Left lung (tissue), 14 donors: ENCODE results near the gene RASGRP2. TPM values are rescaled to one million over a fixed set of nuclear protein-coding genes. Genes with fewer than 3 reads are reported as not detected.

Source experiments
- ATAC-seq: fragments of 200-7000 bp; cut with Tn5 transposase; one replicate; pipeline ENCODE4 v1.9.1; 2020; ENCODE audit warnings: moderate library complexity
- DNase-seq, 4 donors: peaks; one replicate each; pipeline ENCODE4 v3.0.0-alpha.2; 2013 to 2020
- H3K27ac ChIP-seq, 2 donors: fragments of 200-600 bp; sonication (generic) in 1 of 2; one replicate each; pipeline versions ENCODE4 v1.5.0 to v1.8.0; 2020 to 2021
- H3K27me3 ChIP-seq, 2 donors: fragments of 200-600 bp; sonication (generic) in 1 of 2; one replicate each; pipeline versions ENCODE4 v1.5.0 to v1.8.0; 2020 to 2021
- H3K36me3 ChIP-seq, 2 donors: fragments of 200-600 bp; sonication (generic) in 1 of 2; one replicate each; pipeline versions ENCODE4 v1.5.0 to v1.8.0; 2020 to 2021
- H3K4me1 ChIP-seq, 2 donors: fragments of 200-600 bp; one replicate each; pipeline ENCODE4 v1.8.0; 2021
- H3K4me3 ChIP-seq, 2 donors: fragments of 200-600 bp; sonication (generic) in 1 of 2; one replicate each; pipeline versions ENCODE4 v1.5.0 to v1.8.0; 2020 to 2021; ENCODE audit warnings: mild to moderate bottlenecking in 1 of 2
- H3K9me3 ChIP-seq, 2 donors: fragments of 200-600 bp; sonication (generic) in 1 of 2; one replicate each; pipeline versions ENCODE4 v1.5.0 to v1.8.0; 2020 to 2021
- intact Hi-C, 2 donors: fragments of 100-400 bp; cut with DNase I; formaldehyde crosslinking; loops; one replicate each; pipeline versions ENCODE4 v1.11.2 to v1.14.2; 2022
- long read RNA-seq, 12 donors: library from polyadenylated mRNA in 2 of 12; unstranded in 2 of 12; transcript quantifications; one replicate each; pipeline ENCODE4 v2.0.0 and lab custom pipeline, GENCODE V29; 2019 to 2026
- polyA plus RNA-seq, 6 donors: library from polyadenylated mRNA; unstranded; fragments of 120-200 nt; gene quantifications; one replicate each; pipeline ENCODE4 v1.2.1, GENCODE V29; 2013; ENCODE audit not compliant: insufficient read length in 6 of 6
- total RNA-seq, 2 donors: library from RNA; stranded (reverse); fragmentation: NEBNext Ultra II Directional; extraction: Animal tissue kit (Norgen Biotek cat#: 25700); gene quantifications; one replicate each; pipeline ENCODE4 v1.2.1, GENCODE V29; 2021
- TF ChIP-seq, protein P1 (sequence below), 2 donors: fragments of 200-600 bp; sonication (generic) in 1 of 2; IDR thresholded peaks; one replicate each; pipeline versions ENCODE4 v1.5.0 to v1.8.0; 2021; ENCODE audit warnings: antibody characterized with exemption in 2 of 2
- donor health status: DM: no; HTN: yes; CAD: no.
- donor health status: DM: no; HTN: no; CAD: no.

The RASGRP2 gene
- total RNA-seq (10 to 100 TPM; 10.8 to 35.3 TPM), polyA plus RNA-seq (10 to 100 TPM in 2 of 6 donors, 1 to 10 TPM in 4; 9.0 to 11.8 (median 9.4) TPM)
- long read RNA-seq, donor 1, partial matches to known transcripts: 7 of 12 reads
- long read RNA-seq, donor 1, other reads (novel, unspliced or antisense): 0 of 12 reads
- long read RNA-seq, donor 2, partial matches to known transcripts: 0 of 2 reads
- long read RNA-seq, donor 2, other reads (novel, unspliced or antisense): 0 of 2 reads
- long read RNA-seq, donor 3, partial matches to known transcripts: 0 of 2 reads
- long read RNA-seq, donor 3, other reads (novel, unspliced or antisense): 0 of 2 reads
- long read RNA-seq, donor 4, partial matches to known transcripts: 0 of 1 reads
- long read RNA-seq, donor 4, other reads (novel, unspliced or antisense): 0 of 1 reads
- long read RNA-seq, donor 5, partial matches to known transcripts: 0 of 1 reads
- long read RNA-seq, donor 5, other reads (novel, unspliced or antisense): 0 of 1 reads
- long read RNA-seq, donor 6, partial matches to known transcripts: 0 of 2 reads
- long read RNA-seq, donor 6, other reads (novel, unspliced or antisense): 0 of 2 reads
- long read RNA-seq, donor 7, partial matches to known transcripts: 0 of 1 reads
- long read RNA-seq, donor 7, other reads (novel, unspliced or antisense): 0 of 1 reads
- long read RNA-seq, donor 8, partial matches to known transcripts: 0 of 4 reads
- long read RNA-seq, donor 8, other reads (novel, unspliced or antisense): 0 of 4 reads
- long read RNA-seq, donor 9: 0 reads
- long read RNA-seq, donor 10, partial matches to known transcripts: 0 of 6 reads
- long read RNA-seq, donor 10, other reads (novel, unspliced or antisense): 1 of 6 reads
- long read RNA-seq, donor 11, partial matches to known transcripts: 6 of 19 reads
- long read RNA-seq, donor 11, other reads (novel, unspliced or antisense): 0 of 19 reads
- long read RNA-seq, donor 12: 0 reads

DNA sequence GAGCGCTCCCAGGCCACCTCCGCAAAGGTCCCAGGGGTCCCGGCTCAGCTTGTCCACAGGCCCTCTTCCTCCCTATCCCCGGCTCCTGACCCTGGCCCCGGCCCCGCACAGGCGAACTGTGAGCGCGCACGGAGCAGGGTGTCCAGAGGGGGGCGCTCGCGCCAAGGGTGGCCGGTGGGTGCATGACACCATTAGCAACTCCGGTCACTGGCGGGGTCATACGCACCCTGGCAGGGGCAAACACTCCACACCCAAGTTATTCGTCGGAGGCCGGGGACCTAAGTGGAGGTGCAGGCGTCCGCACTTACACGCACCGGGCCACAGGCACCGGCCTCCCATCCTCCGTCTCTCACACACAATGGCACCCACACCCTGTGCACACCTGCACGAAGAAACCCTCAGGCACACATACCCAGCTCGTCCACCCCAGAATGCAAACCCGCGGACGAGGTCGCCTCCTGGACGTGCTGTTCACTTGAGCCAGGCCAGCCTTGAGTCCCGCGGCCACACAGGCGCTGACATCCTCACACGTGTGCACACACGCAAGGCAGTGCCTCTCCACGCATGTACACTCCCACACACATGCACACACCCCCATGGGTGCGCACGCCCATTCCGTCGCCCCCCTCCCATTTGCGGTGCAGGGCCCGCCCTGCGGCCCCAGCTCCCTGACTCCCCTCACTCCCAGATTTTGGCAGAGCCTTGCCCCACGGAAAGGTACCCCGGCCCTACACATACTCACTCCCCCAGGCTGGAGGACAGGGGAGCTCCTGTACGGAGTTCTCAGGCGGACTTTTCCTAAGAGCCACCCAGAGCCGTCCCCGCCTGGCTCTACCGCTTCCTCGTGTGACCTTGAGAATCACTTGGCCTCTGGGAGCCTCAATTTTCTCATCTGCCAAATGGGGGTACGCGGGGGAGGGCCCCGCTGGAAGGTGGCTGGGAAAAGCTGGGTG lies at the start of gene RASGRP2:
RASGRP2 (minus strand) TSS at position 552 of the 953 bp plus-strand sequence. CDS start 1,276 bp downstream, outside the sequence.
- intact Hi-C loops: no loop called here

DNA sequence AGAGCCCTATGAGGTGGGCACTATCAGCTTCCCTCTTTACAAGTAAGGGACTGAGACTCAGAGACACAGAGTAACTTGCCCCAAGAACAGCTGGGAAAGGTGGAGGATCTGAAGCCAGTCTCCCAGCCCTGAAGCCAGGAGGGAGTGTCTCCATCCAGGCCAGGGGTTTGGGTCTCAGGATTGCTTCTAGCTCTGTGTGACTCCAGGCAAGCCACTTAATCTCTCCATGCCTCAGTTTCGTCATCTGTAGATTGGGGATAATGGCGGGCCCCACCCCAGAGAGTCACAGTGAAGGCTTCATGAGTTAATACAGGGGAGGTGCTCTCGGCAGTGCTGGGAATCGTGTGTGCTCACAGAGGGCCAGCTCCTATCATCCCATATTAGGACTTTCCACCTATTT lies 48.5 kb upstream of the RASGRP2 start:
- Histone ChIP-seq H3K4me1 (peaks cover 0 to 14% of the 10 kb centered on the region in 2 donors), H3K9me3 (no peaks in the 10 kb centered on the region), H3K27ac (no peak overlapping the region), H3K36me3 (peaks cover 0 to 60% of the 10 kb centered on the region in 2 donors), H3K27me3 (no peaks in the 10 kb centered on the region), H3K4me3 (no peak overlapping the region)
- DNase-seq (no peak), ATAC-seq (no peak)
- intact Hi-C loops: no loop called here
- TF ChIP-seq, protein P1, sequence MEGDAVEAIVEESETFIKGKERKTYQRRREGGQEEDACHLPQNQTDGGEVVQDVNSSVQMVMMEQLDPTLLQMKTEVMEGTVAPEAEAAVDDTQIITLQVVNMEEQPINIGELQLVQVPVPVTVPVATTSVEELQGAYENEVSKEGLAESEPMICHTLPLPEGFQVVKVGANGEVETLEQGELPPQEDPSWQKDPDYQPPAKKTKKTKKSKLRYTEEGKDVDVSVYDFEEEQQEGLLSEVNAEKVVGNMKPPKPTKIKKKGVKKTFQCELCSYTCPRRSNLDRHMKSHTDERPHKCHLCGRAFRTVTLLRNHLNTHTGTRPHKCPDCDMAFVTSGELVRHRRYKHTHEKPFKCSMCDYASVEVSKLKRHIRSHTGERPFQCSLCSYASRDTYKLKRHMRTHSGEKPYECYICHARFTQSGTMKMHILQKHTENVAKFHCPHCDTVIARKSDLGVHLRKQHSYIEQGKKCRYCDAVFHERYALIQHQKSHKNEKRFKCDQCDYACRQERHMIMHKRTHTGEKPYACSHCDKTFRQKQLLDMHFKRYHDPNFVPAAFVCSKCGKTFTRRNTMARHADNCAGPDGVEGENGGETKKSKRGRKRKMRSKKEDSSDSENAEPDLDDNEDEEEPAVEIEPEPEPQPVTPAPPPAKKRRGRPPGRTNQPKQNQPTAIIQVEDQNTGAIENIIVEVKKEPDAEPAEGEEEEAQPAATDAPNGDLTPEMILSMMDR (IDR thresholded peaks at IDR 0.05): no peak

More for the DNA sequence above, at the start of gene RASGRP2:
- DNase-seq (peak; percentile 24 to 97 (median 54)), ATAC-seq (peak; percentile 60)
- H3K27ac ChIP-seq: peak within 1 kb of the TSS; percentile 88 to 99
- H3K9me3 ChIP-seq: no peaks in the 10 kb centered on the region
- TF ChIP-seq, protein P1 (IDR thresholded peaks at IDR 0.05): peak; percentile 58 to 63
- peaks cover 0 to 17% of the 10 kb centered on the region in 2 donors for H3K36me3 ChIP-seq
- peaks cover 27 to 53% of the 10 kb centered on the region in 2 donors for H3K4me1 ChIP-seq
- H3K27me3 ChIP-seq: peaks cover 5 to 60% of the 10 kb centered on the region in 2 donors
- peak within 1 kb of the TSS; percentile 43 to 59 for H3K4me3 ChIP-seq

DNA sequence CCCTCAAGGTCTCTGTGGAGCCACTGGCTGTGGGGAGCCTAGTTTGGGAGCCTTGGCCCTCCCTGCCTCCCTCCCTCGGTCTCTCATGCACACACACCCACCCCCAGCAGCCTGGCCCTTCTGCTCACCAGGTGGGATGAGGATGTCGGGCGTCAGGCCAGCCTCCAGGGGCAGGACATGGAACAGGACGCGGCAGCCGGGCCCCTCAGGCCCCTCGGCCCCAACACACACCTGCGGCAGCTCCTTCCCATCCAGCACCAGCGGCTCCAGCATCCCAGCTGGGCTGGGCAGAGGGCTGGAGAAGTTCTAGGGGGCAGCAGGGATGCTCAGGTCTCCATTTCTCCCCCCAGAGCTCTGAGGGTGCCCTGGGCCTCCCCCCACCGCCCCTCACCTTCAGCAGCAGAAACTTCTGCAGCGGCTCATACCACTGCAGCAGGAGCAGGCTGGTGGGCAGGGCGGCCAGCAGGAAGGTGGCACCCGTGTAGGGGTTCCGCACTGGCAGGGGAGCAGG lies 47.9 kb upstream of the RASGRP2 start:
- peaks cover 0 to 54% of the 10 kb centered on the region in 2 donors for H3K36me3 ChIP-seq

More for the DNA sequence above, 47.9 kb upstream of the RASGRP2 start:
- ATAC-seq (no peak), DNase-seq (peak in 1 of 4 donors; percentile 21)
- no peaks in the 10 kb centered on the region for H3K9me3 ChIP-seq
- H3K4me1 ChIP-seq: peaks cover 0 to 12% of the 10 kb centered on the region in 2 donors
- H3K27me3 ChIP-seq: no peaks in the 10 kb centered on the region
- intact Hi-C loops: no loop called here
- TF ChIP-seq, protein P1 (IDR thresholded peaks at IDR 0.05): no peak
- no peak overlapping the region for H3K4me3 ChIP-seq
- H3K27ac ChIP-seq: no peak overlapping the region
